Right forelimb (tissue), 1 donor: ENCODE measurements around the gene ATG101.

Experiments used
- DNase-seq: peaks from one replicate; pipeline ENCODE4 v3.0.0-alpha.2; 2018

The ATG101 gene

DNA sequence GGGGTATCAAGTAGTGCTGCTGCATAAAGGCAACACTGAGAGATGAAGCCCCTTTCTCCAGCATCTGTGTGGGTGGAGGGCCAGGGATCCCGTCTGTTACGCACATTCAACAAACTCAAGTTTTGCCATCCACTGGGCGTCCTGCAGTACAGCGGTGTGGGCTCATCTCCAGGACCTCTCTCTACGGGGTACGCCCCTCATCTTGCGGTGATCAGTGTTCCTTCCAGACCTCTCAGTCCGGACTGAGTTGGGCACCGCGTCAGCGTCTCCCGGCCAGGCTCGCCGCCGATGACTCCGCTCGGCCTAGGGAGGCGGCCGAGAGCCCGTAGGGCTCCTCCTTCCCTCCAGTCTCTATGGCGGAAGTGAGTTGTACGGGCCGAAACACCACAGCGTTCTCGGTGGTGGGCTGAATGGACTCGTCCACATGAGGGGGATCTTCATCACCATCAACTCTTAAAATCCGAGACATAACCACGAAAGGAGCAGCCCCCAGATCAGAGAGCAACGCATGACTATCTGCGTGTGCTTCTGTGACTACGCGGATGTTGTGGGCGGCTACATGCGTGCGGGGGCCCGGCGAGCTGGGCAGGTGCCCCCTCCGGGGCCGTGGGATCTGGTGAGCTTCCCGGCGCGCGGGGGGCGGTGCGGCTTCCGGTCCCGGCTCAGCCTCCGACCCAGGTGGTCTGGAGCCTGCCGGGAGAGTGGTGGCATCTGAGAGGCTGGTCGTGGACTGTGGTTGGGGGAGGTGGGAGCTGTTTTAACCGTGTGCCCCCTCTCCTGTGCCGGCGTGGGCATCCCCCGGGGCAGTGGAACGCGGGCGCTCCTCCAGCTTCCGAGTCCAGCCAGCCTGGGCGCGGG, at the start of gene ATG101:
ATG101 (plus strand) TSS at position 652 of the 858 bp plus-strand sequence. CDS start 3,673 bp downstream, outside the sequence.
- DNase-seq, result peak; percentile 96

GRCh38 chr12:52020539-52021336, 49.0 kb upstream of the ATG101 start:
- peak; percentile 70 for DNase-seq

DNA sequence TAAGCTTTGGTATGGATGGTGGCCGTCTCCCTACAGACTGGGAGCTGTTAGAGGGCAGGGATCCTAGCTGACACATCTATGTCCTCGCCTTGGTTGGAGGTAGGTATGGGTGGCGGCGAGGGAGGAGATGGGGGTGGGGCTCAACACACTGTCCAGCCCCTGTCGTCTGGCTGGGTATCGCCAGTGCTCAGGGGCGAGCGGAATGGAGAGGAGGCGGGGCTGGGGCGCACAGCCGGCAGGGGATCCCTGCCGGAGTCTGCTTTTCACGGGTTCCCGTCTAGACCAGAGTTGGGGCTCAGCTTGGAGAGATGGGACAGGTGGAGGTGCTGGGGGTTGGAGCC, 47.0 kb upstream of the ATG101 start:
- DNase-seq, result no peak

- DNase-seq, result peak; percentile 91
These were observed 46.4 kb upstream of the ATG101 start for GRCh38 chr12:52023182-52023975.

GRCh38 chr12:52023976-52024688, 45.6 kb upstream of the ATG101 start:
- no peak for DNase-seq

DNA sequence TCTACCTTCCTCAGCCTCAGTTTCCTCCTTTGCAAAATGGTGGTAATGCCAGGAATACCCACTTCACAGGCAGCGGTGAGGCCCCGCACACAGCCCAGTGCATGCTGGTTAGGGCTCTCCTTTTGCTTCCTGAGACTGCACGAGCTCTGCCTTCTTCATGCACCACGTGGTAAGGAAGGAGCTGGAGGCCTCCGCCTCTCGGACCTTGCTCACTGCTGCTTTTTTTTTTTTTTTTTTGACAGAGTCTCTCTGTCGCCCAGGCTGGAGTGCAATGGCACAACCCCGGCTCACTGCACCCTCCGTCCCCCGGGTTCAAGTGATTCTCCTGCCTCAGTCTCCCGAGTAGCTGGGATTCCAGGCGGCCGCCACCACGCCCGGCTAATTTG, 44.9 kb upstream of the ATG101 start:
- DNase-seq, result no peak

DNA sequence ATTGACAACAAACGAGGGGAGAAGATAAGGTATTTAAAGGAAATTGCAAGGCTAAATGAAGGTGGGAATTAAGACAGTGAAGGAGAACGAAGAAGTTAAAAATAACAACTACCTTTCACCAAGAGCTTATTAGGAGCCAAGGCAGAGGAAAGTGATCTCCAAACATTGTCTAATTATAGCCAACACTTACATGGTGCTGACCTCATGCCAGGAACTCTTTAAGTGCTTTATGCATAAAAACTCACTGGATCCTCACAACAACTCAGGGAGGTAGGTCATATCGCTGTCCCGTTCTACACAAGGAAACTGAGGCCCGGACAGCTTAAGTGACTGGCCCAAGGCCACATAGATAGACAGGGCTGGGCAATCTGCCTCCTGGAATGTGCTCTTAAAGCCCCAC, 43.5 kb upstream of the ATG101 start:
- DNase-seq, result no peak

DNA sequence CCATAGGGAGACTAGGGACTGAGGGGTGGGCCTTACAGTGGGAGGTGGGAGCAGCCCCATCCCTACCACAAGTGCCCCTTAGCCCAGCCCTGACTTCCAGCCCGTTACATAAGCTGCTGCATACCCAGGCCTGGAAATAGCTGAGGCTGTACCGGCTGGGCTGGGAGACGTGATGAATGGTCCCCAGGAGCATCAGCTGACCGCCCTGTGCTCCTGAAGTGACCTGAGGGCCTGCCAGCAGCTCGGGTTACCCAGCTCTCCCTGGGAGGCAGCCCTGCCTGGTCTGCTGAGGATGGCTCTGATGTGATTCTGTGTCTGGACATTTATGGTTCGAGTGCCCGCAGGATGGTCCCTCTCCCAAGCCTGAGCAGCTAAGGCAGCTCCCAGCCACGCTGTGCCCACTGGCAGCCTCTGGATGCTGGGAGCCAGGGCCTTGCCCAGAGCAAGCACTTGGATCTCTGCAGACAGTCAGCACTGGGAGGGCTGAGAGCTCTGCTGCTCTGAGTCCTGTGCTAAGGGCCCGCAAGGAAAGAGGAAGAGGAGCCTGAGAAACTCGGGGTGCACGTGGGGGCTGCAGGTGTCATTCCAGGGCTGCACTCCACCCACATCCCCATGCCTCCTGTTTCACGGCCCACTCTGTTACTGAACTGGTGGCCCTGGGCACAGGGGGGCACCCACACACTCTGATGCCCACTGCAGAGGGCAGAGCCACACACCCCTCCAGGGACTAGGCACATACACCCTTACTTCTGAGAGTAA, 42.5 kb upstream of the ATG101 start:
- DNase-seq, result no peak

DNA sequence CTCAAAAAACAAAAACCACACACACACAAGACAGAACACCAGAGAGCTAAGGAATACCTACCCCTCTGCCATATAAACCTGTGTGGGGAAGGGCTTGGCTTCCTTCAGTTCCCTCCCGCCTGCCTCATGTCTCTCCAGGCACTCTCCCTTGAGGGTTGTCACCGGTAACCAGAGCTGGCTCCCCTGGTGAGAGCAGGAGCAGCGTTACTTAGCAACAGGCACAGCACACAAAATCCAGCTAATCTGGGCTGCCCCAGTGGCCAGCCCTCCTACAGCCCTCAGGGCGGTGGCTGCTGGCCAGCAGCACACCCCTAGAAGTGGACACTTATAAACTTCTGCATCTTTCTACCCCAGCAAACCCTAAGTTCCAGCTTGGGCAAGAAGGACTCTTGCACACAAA, 40.1 kb upstream of the ATG101 start:
- DNase-seq, result no peak

- DNase-seq, result no peak
These were observed 37.4 kb upstream of the ATG101 start for GRCh38 chr12:52032446-52032803.

DNA sequence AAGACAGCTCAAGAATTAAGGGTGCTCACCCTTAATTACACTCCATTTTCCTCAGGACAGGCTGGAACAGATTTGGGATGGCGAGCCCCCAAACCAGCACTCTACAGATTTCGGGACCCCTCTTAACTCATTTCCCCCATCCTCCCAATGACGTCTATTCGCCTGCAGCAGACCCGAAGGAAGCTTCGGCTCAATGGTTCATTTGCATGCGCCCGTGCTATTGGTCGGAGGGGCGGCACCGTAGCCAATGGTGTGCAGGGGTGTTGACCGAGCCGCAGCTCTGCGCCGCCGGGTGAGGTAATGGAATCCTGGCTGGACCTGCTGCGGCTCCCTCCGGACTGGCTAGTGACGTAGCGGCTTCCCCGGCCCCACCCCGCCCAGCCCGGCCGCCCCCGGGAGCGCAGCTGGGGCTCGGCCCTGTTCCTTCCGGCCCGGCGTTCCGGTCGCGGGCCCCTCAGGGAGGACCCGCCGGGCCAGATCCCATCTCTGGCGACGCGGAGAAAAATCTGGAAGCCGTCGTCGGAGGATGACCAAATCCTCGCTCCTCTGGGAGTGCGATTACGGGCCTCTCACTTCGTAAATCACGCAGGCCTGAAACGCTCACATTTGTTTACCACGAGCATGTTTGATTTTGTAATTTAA, 36.9 kb upstream of the ATG101 start:
- peak; percentile 98 for DNase-seq

DNA sequence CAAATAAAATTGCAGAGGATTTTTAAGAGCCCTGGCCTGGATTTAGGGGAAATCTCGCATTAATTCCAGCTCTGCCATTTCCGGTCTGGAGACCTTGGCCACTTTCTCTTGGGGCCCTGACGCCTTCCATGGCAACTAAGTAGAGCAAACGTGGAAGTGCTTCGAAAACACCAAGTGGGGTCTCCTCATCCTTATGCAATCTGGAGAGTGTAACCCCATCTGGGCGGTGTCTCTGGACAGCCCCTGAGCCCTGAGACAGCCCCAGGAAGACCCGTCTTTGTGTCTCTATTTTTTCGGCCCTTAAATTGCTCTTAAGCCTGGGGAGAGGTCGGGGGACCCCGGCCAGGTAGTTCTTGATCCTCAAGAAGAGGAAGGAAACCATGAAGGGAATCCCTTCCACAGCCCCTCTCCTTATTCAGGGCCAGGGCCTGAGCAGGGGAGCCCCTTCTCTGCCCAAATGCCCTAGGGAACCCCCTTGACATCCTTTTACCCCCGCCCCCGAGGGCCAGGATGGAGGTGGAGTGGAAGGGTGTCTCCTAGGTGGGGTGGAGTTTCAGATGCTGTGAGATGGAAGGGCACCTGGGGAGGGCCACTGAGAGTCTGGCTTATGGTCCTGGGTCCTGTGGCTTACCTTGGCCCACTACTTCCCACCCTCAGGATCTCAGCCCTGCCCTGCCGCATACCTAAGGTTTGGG, 36.2 kb upstream of the ATG101 start:
- no peak for DNase-seq

DNA sequence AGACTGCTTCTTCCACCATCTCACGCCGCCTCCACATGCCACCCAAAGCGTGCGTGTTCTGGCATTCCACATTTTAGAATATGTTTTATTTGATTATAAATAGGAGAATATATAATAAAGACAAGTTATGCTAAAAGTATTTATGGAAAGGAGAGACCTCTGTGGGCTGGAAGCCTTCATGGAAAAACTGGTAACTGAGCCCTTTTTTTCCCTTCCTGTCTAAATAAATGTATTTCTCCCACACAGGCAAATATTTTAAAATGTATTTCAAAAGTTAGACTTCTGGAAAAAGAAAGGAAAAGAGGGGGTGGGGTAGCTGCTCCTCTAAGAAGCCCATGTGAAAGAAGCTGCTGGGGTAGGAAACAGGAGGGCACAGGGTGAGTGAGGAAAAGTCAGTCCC, 34.6 kb upstream of the ATG101 start:
- DNase-seq, result no peak

DNA sequence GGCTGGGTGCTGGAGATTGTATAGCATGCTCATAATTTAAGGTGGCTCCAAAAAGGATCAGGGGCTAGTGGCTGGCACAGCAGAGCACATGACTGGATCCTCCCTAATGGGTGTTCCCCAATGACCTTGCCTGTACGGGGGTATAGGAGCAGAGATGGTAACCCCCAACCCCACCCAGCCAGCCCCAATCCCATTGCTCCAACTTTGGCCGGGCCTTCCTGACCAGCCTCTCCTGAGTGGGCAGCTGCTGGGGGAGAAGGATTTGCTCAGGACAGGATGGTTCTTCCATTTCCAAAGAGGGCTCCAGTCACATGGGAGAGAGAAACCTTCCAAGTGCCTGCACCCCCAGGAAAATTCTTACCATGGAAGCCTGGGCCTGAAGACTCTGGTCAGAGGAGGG, 33.9 kb upstream of the ATG101 start:
- no peak for DNase-seq

DNA sequence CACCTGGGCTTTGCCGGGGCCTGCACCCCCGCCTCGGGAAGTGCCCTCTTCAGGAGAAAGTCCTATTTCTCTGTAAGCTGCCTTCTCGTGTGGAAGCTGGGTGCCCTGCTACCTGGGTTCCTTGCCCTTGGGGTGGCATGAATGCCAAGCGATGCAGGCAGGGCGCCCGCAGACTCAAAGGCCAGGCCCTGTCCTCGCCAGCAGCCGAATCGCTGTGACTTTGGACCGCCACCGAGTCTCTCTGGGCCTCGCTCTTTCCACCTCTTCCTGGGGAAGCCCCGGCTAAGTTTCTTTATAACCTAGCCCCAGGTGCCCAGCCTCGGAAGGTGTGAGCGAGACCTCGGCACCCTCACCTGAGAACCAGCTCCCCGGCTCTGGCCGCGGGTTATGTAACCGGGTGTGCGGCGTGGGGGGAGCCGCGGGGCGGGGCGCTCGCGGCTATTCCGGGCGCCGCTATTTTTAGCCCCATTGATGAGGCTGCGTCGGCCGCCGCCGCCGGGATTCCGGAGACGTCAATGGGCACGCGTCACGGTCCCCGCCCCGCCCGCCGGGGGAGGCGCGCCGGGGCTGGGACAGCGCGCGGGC, 33.1 kb upstream of the ATG101 start:
- peak; percentile 92 for DNase-seq

GRCh38 chr12:52037248-52037861, 32.4 kb upstream of the ATG101 start:
- DNase-seq, result peak; percentile 80

DNA sequence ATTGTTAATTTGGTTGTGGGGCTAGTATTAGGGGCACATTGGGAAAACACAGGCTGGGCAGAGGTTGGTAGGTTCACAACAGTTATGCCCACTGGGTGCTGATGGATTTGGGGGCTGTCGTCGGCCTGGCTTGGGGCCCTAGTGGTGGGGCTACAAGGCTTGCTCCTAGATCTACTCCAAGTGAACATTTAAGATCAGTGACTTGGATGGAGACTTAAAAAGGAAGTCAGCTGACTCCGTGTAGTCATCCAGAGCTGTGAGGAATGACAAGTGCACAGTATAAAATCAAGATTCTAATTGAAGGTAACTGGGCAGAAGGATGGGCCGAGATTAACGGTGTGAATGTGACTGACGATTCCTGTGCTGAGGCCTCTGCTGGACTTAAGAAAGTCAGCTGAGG, 31.3 kb upstream of the ATG101 start:
- DNase-seq, result no peak

GRCh38 chr12:52041035-52041434, 28.7 kb upstream of the ATG101 start:
- no peak for DNase-seq

DNA sequence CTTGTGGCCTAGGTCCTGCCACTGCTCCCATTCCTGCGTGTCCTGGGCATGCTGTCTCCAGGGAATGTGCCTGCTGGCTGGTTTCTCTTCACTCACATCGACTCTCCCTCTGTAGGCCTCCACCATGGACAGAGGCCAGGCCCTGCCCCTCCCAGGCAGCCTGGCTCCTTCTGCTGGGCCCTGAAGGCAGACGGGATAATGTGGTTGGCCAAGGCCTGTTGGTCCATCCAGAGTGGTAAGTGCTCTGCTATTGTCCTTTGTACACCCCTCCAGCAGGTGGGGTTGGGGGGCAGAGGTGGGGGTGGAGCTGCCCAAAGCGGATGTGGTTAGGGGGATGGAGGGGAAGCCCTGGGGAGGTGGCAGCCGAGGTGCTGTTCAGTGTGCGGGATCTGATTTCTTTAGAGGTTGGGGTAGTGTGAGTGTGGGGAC, 28.1 kb upstream of the ATG101 start:
- no peak for DNase-seq
